Measurements from ENCODE around the gene TBC1D26. TPM values are rescaled to one million over a fixed set of nuclear protein-coding genes. Genes with fewer than 3 reads are reported as not detected.
"Not testable (repeated sequence)": the region's sequence is repeated elsewhere in the genome, so short reads cannot be mapped to it uniquely, and the experiment has no call there.

TBC1D26 gene
- total RNA-seq, result under 1 TPM in 1 of 4 donors, not detected in 3; 0.24 TPM

- not testable (repeated sequence) for DNase-seq (ENCODE audit: low spot score); ATAC-seq (ENCODE audit: low FRiP score)
These were observed at the start of gene TBC1D26 for GRCh38 chr17:15731900-15732299. TBC1D26 (plus strand) TSS chr17:15732283; CDS start chr17:15735349, 3,066 bp downstream.

DNA sequence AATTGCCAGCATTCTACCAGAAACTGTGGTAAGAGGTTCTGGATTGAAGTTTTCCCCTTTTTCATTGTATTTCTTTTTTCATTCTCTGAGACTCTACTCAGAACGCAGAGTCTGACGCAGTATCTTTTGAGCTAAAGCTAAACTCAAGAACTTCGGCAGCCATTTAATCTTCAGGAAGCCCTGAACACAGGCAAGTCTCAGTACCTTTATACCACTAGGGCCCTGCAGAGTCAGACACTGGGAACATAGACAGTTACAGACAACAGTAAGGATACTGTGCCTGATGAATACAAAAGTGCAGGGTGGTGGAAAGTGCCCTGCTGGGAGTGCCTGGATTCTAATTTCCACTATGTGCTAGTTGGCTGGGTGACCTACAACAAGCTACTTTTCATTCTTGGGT lies 48.9 kb upstream of the TBC1D26 start:
- not testable (repeated sequence) for ATAC-seq (ENCODE audit: low FRiP score); DNase-seq (ENCODE audit: low spot score)

DNA sequence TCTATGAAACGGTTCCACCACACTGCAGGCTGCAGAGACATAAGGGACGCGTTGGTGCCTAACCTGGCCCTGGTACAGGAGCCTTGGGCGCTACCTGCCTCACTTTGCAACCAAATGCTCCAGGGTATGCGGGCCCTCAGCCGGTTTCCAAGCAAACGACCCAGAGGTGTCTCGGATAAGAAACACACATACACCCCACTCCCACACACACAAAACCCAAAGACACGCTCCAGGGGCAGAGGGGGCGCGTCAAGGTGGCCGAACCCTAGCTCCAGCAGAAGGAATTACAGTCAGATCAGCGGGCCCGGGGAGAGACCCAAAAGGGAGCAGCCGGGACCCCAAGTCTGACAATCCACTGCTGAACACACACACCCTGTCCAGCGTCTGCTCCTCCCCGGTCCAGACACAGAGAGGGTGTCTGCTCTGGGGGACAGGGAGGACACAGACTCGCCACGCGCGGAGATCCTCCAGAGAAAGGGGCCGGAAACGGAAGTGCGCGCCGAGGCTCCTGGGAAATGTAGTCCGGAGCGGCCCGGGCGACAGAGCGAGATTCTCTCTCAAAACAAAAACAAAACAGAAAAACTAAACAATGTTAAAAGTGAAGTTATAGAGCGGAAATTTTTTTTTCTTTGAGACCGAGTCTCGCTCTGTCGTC lies 48.1 kb upstream of the TBC1D26 start, which contains the start of gene TRIM16:
Gene TRIM16, minus strand, starts transcription at position 488 of the 655 bp plus-strand sequence. CDS start 32,702 bp downstream, outside the sequence.
- DNase-seq (ENCODE audit: low spot score) (peak; percentile 68), ATAC-seq (ENCODE audit: low FRiP score) (peak; percentile 81)

DNA sequence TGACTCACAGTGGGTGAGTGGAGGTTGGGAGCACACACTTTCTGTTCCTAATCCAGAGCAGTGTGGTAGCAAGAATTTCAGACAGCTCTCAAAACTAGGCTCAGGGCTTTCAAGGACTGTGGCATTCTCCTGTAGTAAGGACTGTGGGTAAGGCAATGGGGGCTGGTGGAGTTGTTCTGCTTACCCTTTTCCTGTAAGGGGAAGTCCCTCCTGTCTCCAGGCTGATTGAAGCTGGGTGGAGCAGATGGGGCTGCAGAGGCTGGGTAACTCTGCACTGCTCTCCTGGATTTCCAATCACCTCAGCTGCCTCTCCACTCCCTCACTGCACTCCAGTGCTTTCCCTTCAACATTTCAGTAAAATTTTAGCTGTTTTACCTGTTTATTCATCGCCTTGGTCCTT lies 44.6 kb upstream of the TBC1D26 start:
- DNase-seq (ENCODE audit: low spot score); ATAC-seq (ENCODE audit: low FRiP score): not testable (repeated sequence)

DNA sequence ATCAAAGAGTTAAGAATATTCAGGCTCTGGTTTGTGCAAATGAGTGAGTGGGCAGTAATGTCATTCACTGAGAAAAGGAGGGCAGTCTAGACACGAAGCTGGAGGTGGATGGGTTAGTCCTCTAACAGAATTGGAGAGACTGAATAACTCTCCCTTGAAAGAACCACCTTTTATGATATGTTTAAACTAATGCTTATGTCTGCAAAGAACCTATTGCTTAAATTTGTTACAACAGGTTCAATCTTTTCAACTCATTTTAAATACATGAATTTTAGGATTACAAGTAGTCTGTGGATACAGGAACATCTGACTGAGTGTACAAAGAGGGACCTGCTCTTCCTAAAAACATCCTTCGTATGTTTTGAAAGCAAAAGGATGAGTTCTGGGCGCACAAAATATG lies 33.1 kb upstream of the TBC1D26 start:
- ATAC-seq (ENCODE audit: low FRiP score), result peak; percentile 31
- not testable (repeated sequence) for DNase-seq (ENCODE audit: low spot score)

- peak; percentile 100 for ATAC-seq (ENCODE audit: low FRiP score)
These were observed 32.6 kb upstream of the TBC1D26 start, which contains the start of gene ZNF286A for GRCh38 chr17:15699413-15699924. ZNF286A (plus strand) TSS chr17:15699752; CDS start chr17:15700330, 578 bp downstream.

GRCh38 chr17:15699937-15700336 lies 32.1 kb upstream of the TBC1D26 start:
- peak; percentile 31 for ATAC-seq (ENCODE audit: low FRiP score)
- not testable (repeated sequence) for DNase-seq (ENCODE audit: low spot score)

More at GRCh38 chr17:15699413-15699924, 32.6 kb upstream of the TBC1D26 start, which contains the start of gene ZNF286A:
- DNase-seq (ENCODE audit: low spot score), result peak; percentile 89

DNA sequence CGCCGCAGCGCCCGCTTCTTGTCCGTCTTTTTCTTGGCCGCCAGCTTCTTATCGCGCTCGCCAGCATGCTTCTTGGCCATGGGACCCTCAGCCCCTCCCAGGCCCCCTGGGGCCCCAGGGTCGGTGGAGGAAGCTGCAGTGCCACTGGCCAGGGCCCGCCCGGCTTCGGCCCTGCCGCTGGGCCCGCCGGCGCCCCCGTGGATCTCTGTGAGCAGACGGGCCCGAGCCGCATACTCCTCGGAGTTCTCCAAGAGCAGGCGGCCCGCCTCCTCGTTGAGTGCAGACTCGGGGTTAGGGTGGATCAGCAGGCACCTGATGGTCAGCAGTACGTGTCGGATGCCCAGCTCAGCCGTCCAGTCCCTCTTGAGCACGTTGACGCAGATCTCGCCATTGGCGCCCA lies 27.8 kb upstream of the TBC1D26 start:
- not testable (repeated sequence) for DNase-seq (ENCODE audit: low spot score); ATAC-seq (ENCODE audit: low FRiP score)

GRCh38 chr17:15704813-15705212 lies 27.3 kb upstream of the TBC1D26 start:
- ATAC-seq (ENCODE audit: low FRiP score); DNase-seq (ENCODE audit: low spot score): not testable (repeated sequence)

GRCh38 chr17:15708879-15709278 lies 23.2 kb upstream of the TBC1D26 start:
- DNase-seq (ENCODE audit: low spot score); ATAC-seq (ENCODE audit: low FRiP score): not testable (repeated sequence)

- ATAC-seq (ENCODE audit: low FRiP score); DNase-seq (ENCODE audit: low spot score): not testable (repeated sequence)
These were observed 15.2 kb upstream of the TBC1D26 start for GRCh38 chr17:15716601-15717563.

DNA sequence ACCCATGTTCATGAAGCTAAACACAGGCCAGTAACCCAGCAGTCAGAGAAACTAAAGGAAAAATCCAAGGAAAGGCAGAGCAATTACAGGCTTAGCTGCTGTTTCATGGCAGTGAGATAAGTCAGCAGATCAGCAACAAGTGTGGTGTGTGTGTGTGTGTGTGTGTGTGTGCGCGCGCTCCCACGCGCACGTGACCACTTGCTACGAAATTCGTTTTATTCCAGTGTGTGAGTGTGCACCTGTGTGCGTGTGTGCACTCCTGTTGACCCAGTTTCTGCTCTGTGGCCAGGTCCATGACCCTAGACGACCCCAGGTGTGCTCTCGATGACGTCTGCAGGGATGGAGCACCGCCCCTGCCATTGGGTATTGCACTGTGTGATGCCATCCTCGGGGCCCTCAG lies 1.5 kb upstream of the TBC1D26 start:
- not testable (repeated sequence) for ATAC-seq (ENCODE audit: low FRiP score)

GRCh38 chr17:15733174-15733789 lies 1.2 kb downstream of the TBC1D26 start:
- not testable (repeated sequence) for DNase-seq (ENCODE audit: low spot score); ATAC-seq (ENCODE audit: low FRiP score)

More for the DNA sequence above, 1.5 kb upstream of the TBC1D26 start:
- DNase-seq (ENCODE audit: low spot score), result not testable (repeated sequence)

- not testable (repeated sequence) for DNase-seq (ENCODE audit: low spot score); ATAC-seq (ENCODE audit: low FRiP score)
These were observed 4.5 kb downstream of the TBC1D26 start for GRCh38 chr17:15736578-15736977.
